Endodermal cell (in vitro differentiated cells): ENCODE data around the gene DENND1C. TPM values are rescaled to one million over a fixed set of nuclear protein-coding genes. Genes with fewer than 3 reads are reported as not detected.

Experiments used
- DNase-seq: peaks from one replicate; pipeline ENCODE4 v3.0.0-alpha.2; 2017
- H3K27ac ChIP-seq: 2 replicates; pipeline ENCODE4 v1.5.1; 2013; ENCODE audit warnings: mild to moderate bottlenecking, low read depth, low read length, moderate library complexity
- H3K27me3 ChIP-seq: 2 replicates; pipeline ENCODE4 v1.6.1; 2013; ENCODE audit warnings: mild to moderate bottlenecking, low read length, moderate library complexity; ENCODE audit not compliant: insufficient read depth, control insufficient read depth, poor library complexity, severe bottlenecking
- H3K36me3 ChIP-seq: 2 replicates; pipeline ENCODE4 v1.7.0; 2013; ENCODE audit warnings: mild to moderate bottlenecking, low read length, moderate library complexity; ENCODE audit not compliant: control insufficient read depth, insufficient read depth
- H3K4me1 ChIP-seq: one replicate; pipeline ENCODE4 v1.7.0; 2013; ENCODE audit warnings: low read length; ENCODE audit not compliant: control insufficient read depth, insufficient read depth
- H3K4me3 ChIP-seq: 2 replicates; pipeline ENCODE4 v1.5.1; 2013; ENCODE audit warnings: mild to moderate bottlenecking, low read length, moderate library complexity
- H3K9ac ChIP-seq: 2 replicates; pipeline ENCODE4 v1.6.1; 2013; ENCODE audit warnings: mild to moderate bottlenecking, low read length, moderate library complexity; ENCODE audit not compliant: poor library complexity, severe bottlenecking; ENCODE audit errors: extremely low read depth
- H3K9me3 ChIP-seq: 2 replicates; pipeline ENCODE4 v1.6.1; 2013; ENCODE audit warnings: mild to moderate bottlenecking, low read length, moderate library complexity; ENCODE audit not compliant: control insufficient read depth
- H3K27ac Mint-ChIP-seq: 2 replicates; pipeline ENCODE4 v1.8.0; 2020; ENCODE audit warnings: mixed read lengths
- H3K27me3 Mint-ChIP-seq: 2 replicates; pipeline ENCODE4 v1.8.0; 2021; ENCODE audit warnings: mild to moderate bottlenecking, mixed read lengths; ENCODE audit not compliant: insufficient read depth
- H3K36me3 Mint-ChIP-seq: 2 replicates; pipeline ENCODE4 v1.8.0; 2020; ENCODE audit warnings: low read depth, mixed read lengths
- H3K4me1 Mint-ChIP-seq: 2 replicates; pipeline ENCODE4 v1.8.0; 2020; ENCODE audit warnings: mixed read lengths
- H3K4me3 Mint-ChIP-seq: 2 replicates; pipeline ENCODE4 v1.8.0; 2020; ENCODE audit warnings: mild to moderate bottlenecking, moderate library complexity, mixed read lengths
- H3K9me3 Mint-ChIP-seq: 2 replicates; pipeline ENCODE4 v1.8.0; 2020; ENCODE audit warnings: mild to moderate bottlenecking, mixed read lengths
- WGBS, 2 experiments: methylation state at CpG; one replicate each; pipeline versions ENCODE4 v1.1.5 to v1.1.7; 2013; ENCODE audit warnings: missing lambda C conversion rate in 2 of 2, mixed read lengths in 1 of 2; ENCODE audit not compliant: insufficient coverage in 1 of 2, insufficient read length in 1 of 2; 5-methylcytosine and 5-hydroxymethylcytosine counted together
- total RNA-seq, 2 donors: library from RNA; stranded (reverse); fragmentation: NEBNext Ultra II Directional in 1 of 2; extraction: Animal tissue kit (Norgen Biotek cat#: 25700) in 1 of 2; gene quantifications; 2 replicates in 1 of 2; 3 replicates in 1 of 2; pipeline ENCODE4 v1.2.1, GENCODE V29; 2021
- TF ChIP-seq, protein P1 (sequence below): fragments of 200-600 bp; sonication (generic); conservative IDR thresholded peaks from 2 replicates; pipeline ENCODE4 v1.5.0; 2021; ENCODE audit warnings: antibody characterized with exemption, mild to moderate bottlenecking

The DENND1C gene
- total RNA-seq, 2 donors from 2014 or later: 1.7 to 2.1 TPM

DNA sequence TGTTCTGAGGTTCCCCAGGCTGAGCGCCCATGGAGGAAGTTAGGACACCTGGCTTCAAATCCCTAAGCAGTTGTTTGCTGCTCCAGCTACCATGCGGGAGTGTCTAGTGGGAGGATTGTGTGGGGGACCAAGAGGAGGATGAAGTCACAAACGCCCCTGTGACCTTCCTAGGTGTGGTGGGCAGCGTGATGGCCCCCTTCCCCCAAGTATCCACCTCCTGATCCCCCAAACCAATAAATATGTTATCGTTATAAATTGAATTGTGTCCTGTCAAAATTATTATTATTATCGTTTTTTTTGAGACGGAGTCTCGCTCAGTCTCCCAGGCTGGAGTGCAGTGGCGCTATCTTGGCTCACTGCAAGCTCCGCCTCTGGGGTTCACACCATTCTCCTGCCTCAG lies 47.9 kb downstream of the DENND1C start, which contains the start of gene SLC25A41:
TSS of gene SLC25A41 (minus strand) at position 101 of the 400 bp plus-strand sequence. CDS start at position 31, 70 bp downstream.
- TF ChIP-seq, protein P1, sequence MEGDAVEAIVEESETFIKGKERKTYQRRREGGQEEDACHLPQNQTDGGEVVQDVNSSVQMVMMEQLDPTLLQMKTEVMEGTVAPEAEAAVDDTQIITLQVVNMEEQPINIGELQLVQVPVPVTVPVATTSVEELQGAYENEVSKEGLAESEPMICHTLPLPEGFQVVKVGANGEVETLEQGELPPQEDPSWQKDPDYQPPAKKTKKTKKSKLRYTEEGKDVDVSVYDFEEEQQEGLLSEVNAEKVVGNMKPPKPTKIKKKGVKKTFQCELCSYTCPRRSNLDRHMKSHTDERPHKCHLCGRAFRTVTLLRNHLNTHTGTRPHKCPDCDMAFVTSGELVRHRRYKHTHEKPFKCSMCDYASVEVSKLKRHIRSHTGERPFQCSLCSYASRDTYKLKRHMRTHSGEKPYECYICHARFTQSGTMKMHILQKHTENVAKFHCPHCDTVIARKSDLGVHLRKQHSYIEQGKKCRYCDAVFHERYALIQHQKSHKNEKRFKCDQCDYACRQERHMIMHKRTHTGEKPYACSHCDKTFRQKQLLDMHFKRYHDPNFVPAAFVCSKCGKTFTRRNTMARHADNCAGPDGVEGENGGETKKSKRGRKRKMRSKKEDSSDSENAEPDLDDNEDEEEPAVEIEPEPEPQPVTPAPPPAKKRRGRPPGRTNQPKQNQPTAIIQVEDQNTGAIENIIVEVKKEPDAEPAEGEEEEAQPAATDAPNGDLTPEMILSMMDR: no peak
- Histone ChIP-seq H3K4me1 (no peaks in the 10 kb centered on the region), H3K4me3 (no peak within 1 kb of the TSS), H3K9me3 (no peaks in the 10 kb centered on the region), H3K27ac (no peak within 1 kb of the TSS), H3K36me3 (no peaks in the 10 kb centered on the region), H3K9ac (no peak within 1 kb of the TSS), H3K27me3 (peaks cover 7% of the 10 kb centered on the region)
- no peak within 1 kb of the TSS for H3K4me3 Mint-ChIP-seq
- peaks cover 31% of the 10 kb centered on the region for H3K27me3 Mint-ChIP-seq
- WGBS, 2 experiments: 91 to 96% methylated on average over 5 to 8 of the region's 10 CpGs
- H3K9me3 Mint-ChIP-seq: peaks cover 2% of the 10 kb centered on the region
- H3K27ac Mint-ChIP-seq: no peak within 1 kb of the TSS
- no peaks in the 10 kb centered on the region for H3K4me1 Mint-ChIP-seq
- DNase-seq: no peak
- H3K36me3 Mint-ChIP-seq: no peaks in the 10 kb centered on the region

DNA sequence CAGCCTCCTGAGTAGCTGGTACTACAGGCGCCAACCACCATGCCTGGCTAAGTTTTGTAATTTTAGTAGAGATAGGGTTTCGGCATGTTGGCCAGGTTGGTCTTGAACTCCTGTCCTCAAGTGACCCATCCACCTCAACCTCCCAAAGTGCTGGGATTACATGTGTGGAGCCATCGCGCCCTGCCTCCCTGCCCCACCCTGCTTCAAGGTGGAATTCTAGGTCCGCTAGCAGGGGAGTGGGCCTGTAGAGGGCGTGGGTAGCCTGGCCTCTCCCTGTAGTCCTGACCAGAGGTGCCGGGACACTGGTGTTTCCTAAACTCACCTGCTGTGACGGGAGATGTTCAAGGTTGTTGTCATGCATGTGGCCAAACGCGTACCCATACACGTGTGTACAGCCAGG lies 48.4 kb downstream of the DENND1C start:
- Histone ChIP-seq H3K4me1 (no peaks in the 10 kb centered on the region), H3K9me3 (no peaks in the 10 kb centered on the region), H3K27ac (no peak overlapping the region), H3K36me3 (no peaks in the 10 kb centered on the region), H3K9ac (no peak overlapping the region), H3K4me3 (no peak overlapping the region), H3K27me3 (peaks cover 7% of the 10 kb centered on the region)
- Mint-ChIP-seq H3K27ac (no peak overlapping the region), H3K4me1 (no peaks in the 10 kb centered on the region), H3K9me3 (peaks cover 1% of the 10 kb centered on the region), H3K36me3 (no peaks in the 10 kb centered on the region), H3K4me3 (no peak overlapping the region), H3K27me3 (peaks cover 30% of the 10 kb centered on the region)
- DNase-seq: no peak
- WGBS, 2 experiments: 73 to 74% methylated on average over 8 to 10 of the region's 11 CpGs
- TF ChIP-seq, protein P1: no peak

DNA sequence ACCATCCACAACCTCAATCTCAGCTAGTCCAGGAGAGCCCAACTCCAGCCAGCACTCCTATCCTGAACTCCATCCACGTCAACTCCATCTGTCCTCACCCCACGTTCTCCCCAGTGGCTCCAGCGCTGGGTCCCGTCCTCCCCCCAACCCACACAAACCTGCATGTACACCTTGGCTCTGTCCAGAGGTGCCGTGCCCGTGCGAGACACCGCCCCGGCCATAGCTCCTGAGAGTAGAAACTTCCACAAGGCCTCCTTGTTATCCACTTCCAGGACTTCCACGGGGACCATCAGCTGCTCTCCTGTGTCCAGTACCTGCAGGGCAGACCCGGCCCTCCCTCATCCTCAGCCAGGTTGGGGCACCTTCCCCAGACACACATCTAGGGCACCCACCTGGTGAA lies 49.7 kb downstream of the DENND1C start:
- Mint-ChIP-seq H3K27ac (no peak overlapping the region), H3K36me3 (no peaks in the 10 kb centered on the region), H3K9me3 (no peaks in the 10 kb centered on the region), H3K4me3 (no peak overlapping the region), H3K4me1 (no peaks in the 10 kb centered on the region), H3K27me3 (peaks cover 34% of the 10 kb centered on the region)
- Histone ChIP-seq H3K9me3 (no peaks in the 10 kb centered on the region), H3K4me3 (no peak overlapping the region), H3K27me3 (peaks cover 7% of the 10 kb centered on the region), H3K27ac (no peak overlapping the region), H3K36me3 (no peaks in the 10 kb centered on the region), H3K4me1 (no peaks in the 10 kb centered on the region), H3K9ac (no peak overlapping the region)
- TF ChIP-seq, protein P1: no peak
- WGBS, 2 experiments: 83 to 92% methylated on average over 2 to 11 of the region's 11 CpGs
- DNase-seq: no peak
